Activated naive CD8-positive, alpha-beta T cell treated with anti-CD3 and anti-CD28 coated beads for 36 hours (primary cell): ENCODE measurements around the gene KRTAP10-10. TPM values are rescaled to one million over a fixed set of nuclear protein-coding genes. Genes with fewer than 3 reads are reported as not detected.
"Not testable (repeated sequence)": the region's sequence is repeated elsewhere in the genome, so short reads cannot be mapped to it uniquely, and the experiment has no call there.

Source experiments
- DNase-seq: peaks from one replicate; pipeline ENCODE4 v3.0.0; 2021
- H3K27ac Mint-ChIP-seq: one replicate; pipeline ENCODE4 v1.8.0; 2022; ENCODE audit warnings: mild to moderate bottlenecking, moderate library complexity, mixed read lengths
- H3K27me3 Mint-ChIP-seq: one replicate; pipeline ENCODE4 v1.8.0; 2022; ENCODE audit warnings: mild to moderate bottlenecking, mixed read lengths
- H3K36me3 Mint-ChIP-seq: one replicate; pipeline ENCODE4 v1.8.0; 2021; ENCODE audit warnings: mild to moderate bottlenecking, mixed read lengths
- H3K4me1 Mint-ChIP-seq: one replicate; pipeline ENCODE4 v1.8.0; 2021; ENCODE audit warnings: mixed read lengths
- H3K4me3 Mint-ChIP-seq: one replicate; pipeline ENCODE4 v1.8.0; 2022; ENCODE audit warnings: mild to moderate bottlenecking, moderate library complexity, mixed read lengths
- H3K9me3 Mint-ChIP-seq: one replicate; pipeline ENCODE4 v1.8.0; 2022; ENCODE audit warnings: mixed read lengths
- total RNA-seq, 2 experiments: library from RNA; stranded (reverse); gene quantifications; one replicate each; pipeline ENCODE4 v1.2.3, GENCODE V29; 2021

KRTAP10-10 gene
- total RNA-seq, 2 experiments from 2014 or later, result not detected

- no peak overlapping the region for H3K27ac Mint-ChIP-seq
- H3K9me3 Mint-ChIP-seq, result peaks cover 23% of the 10 kb centered on the region
- no peak for DNase-seq
- H3K27me3 Mint-ChIP-seq, result no peaks in the 10 kb centered on the region
- no peak overlapping the region for H3K4me3 Mint-ChIP-seq
- peaks cover 16% of the 10 kb centered on the region for H3K4me1 Mint-ChIP-seq
- H3K36me3 Mint-ChIP-seq, result peaks cover 4% of the 10 kb centered on the region
Measured at GRCh38 chr21:44613386-44614155, 23.6 kb upstream of the KRTAP10-10 start.

GRCh38 chr21:44614161-44614631 is 23.0 kb upstream of the KRTAP10-10 start:
- H3K9me3 Mint-ChIP-seq, result peaks cover 25% of the 10 kb centered on the region
- H3K27ac Mint-ChIP-seq, result no peak overlapping the region
- DNase-seq, result no peak
- H3K27me3 Mint-ChIP-seq, result no peaks in the 10 kb centered on the region
- H3K36me3 Mint-ChIP-seq, result peaks cover 9% of the 10 kb centered on the region
- peaks cover 22% of the 10 kb centered on the region for H3K4me1 Mint-ChIP-seq
- no peak overlapping the region for H3K4me3 Mint-ChIP-seq

GRCh38 chr21:44614961-44615391 is 22.2 kb upstream of the KRTAP10-10 start:
- Mint-ChIP-seq H3K4me1 (peaks cover 24% of the 10 kb centered on the region), H3K27me3 (no peaks in the 10 kb centered on the region), H3K9me3 (peaks cover 27% of the 10 kb centered on the region), H3K4me3 (no peak overlapping the region), H3K36me3 (peaks cover 17% of the 10 kb centered on the region), H3K27ac (no peak overlapping the region)
- no peak for DNase-seq

- no peak overlapping the region for H3K4me3 Mint-ChIP-seq
- peaks cover 29% of the 10 kb centered on the region for H3K9me3 Mint-ChIP-seq
- H3K4me1 Mint-ChIP-seq, result peaks cover 24% of the 10 kb centered on the region
- H3K27ac Mint-ChIP-seq, result no peak overlapping the region
- H3K36me3 Mint-ChIP-seq, result peaks cover 19% of the 10 kb centered on the region
- DNase-seq, result no peak
- H3K27me3 Mint-ChIP-seq, result no peaks in the 10 kb centered on the region
Measured at GRCh38 chr21:44615466-44615865, 21.7 kb upstream of the KRTAP10-10 start.

- Mint-ChIP-seq H3K4me3 (no peak overlapping the region), H3K4me1 (peaks cover 24% of the 10 kb centered on the region), H3K27ac (no peak overlapping the region), H3K27me3 (no peaks in the 10 kb centered on the region), H3K36me3 (peaks cover 24% of the 10 kb centered on the region), H3K9me3 (peaks cover 31% of the 10 kb centered on the region)
- no peak for DNase-seq
Measured at GRCh38 chr21:44615911-44616590, 21.1 kb upstream of the KRTAP10-10 start.

GRCh38 chr21:44616591-44616926 is 20.6 kb upstream of the KRTAP10-10 start:
- Mint-ChIP-seq H3K4me3 (no peak overlapping the region), H3K27me3 (no peaks in the 10 kb centered on the region), H3K4me1 (peaks cover 24% of the 10 kb centered on the region), H3K27ac (no peak overlapping the region), H3K9me3 (peaks cover 26% of the 10 kb centered on the region), H3K36me3 (peaks cover 24% of the 10 kb centered on the region)
- DNase-seq, result no peak

GRCh38 chr21:44617071-44617501 is 20.1 kb upstream of the KRTAP10-10 start:
- H3K4me3 Mint-ChIP-seq, result no peak overlapping the region
- no peaks in the 10 kb centered on the region for H3K27me3 Mint-ChIP-seq
- peaks cover 27% of the 10 kb centered on the region for H3K9me3 Mint-ChIP-seq
- no peak for DNase-seq
- H3K27ac Mint-ChIP-seq, result no peak overlapping the region
- H3K4me1 Mint-ChIP-seq, result peaks cover 24% of the 10 kb centered on the region
- peaks cover 24% of the 10 kb centered on the region for H3K36me3 Mint-ChIP-seq

- no peak for DNase-seq
- H3K27ac Mint-ChIP-seq, result peak overlapping the region; percentile 88
- peak overlapping the region; percentile 12 for H3K4me3 Mint-ChIP-seq
- H3K27me3 Mint-ChIP-seq, result no peaks in the 10 kb centered on the region
- peaks cover 30% of the 10 kb centered on the region for H3K9me3 Mint-ChIP-seq
- peaks cover 24% of the 10 kb centered on the region for H3K4me1 Mint-ChIP-seq
- peaks cover 26% of the 10 kb centered on the region for H3K36me3 Mint-ChIP-seq
Measured at GRCh38 chr21:44618504-44618903, 18.7 kb upstream of the KRTAP10-10 start.

GRCh38 chr21:44618909-44619308 is 18.2 kb upstream of the KRTAP10-10 start:
- peak overlapping the region; percentile 29 for H3K4me3 Mint-ChIP-seq
- H3K36me3 Mint-ChIP-seq, result peaks cover 27% of the 10 kb centered on the region
- DNase-seq, result peak; percentile 36
- peaks cover 34% of the 10 kb centered on the region for H3K9me3 Mint-ChIP-seq
- peaks cover 24% of the 10 kb centered on the region for H3K4me1 Mint-ChIP-seq
- no peaks in the 10 kb centered on the region for H3K27me3 Mint-ChIP-seq
- peak overlapping the region; percentile 88 for H3K27ac Mint-ChIP-seq

- no peak overlapping the region for H3K27ac Mint-ChIP-seq
- peaks cover 24% of the 10 kb centered on the region for H3K4me1 Mint-ChIP-seq
- no peak for DNase-seq
- no peaks in the 10 kb centered on the region for H3K27me3 Mint-ChIP-seq
- H3K9me3 Mint-ChIP-seq, result peaks cover 43% of the 10 kb centered on the region
- H3K36me3 Mint-ChIP-seq, result peaks cover 35% of the 10 kb centered on the region
- no peak overlapping the region for H3K4me3 Mint-ChIP-seq
Measured at GRCh38 chr21:44619886-44620285, 17.3 kb upstream of the KRTAP10-10 start.

GRCh38 chr21:44623575-44623974 is 13.6 kb upstream of the KRTAP10-10 start:
- H3K27me3 Mint-ChIP-seq, result no peaks in the 10 kb centered on the region
- DNase-seq, result no peak
- no peak overlapping the region for H3K27ac Mint-ChIP-seq
- peaks cover 41% of the 10 kb centered on the region for H3K9me3 Mint-ChIP-seq
- H3K4me3 Mint-ChIP-seq, result no peak overlapping the region
- H3K36me3 Mint-ChIP-seq, result peaks cover 32% of the 10 kb centered on the region
- peaks cover 16% of the 10 kb centered on the region for H3K4me1 Mint-ChIP-seq

- peaks cover 22% of the 10 kb centered on the region for H3K4me1 Mint-ChIP-seq
- peaks cover 32% of the 10 kb centered on the region for H3K9me3 Mint-ChIP-seq
- no peak overlapping the region for H3K4me3 Mint-ChIP-seq
- DNase-seq, result no peak
- no peaks in the 10 kb centered on the region for H3K27me3 Mint-ChIP-seq
- H3K36me3 Mint-ChIP-seq, result peaks cover 24% of the 10 kb centered on the region
- no peak overlapping the region for H3K27ac Mint-ChIP-seq
Measured at GRCh38 chr21:44625756-44626155, 11.4 kb upstream of the KRTAP10-10 start.

GRCh38 chr21:44626262-44626661 is 10.9 kb upstream of the KRTAP10-10 start:
- no peak overlapping the region for H3K27ac Mint-ChIP-seq
- H3K9me3 Mint-ChIP-seq, result peaks cover 34% of the 10 kb centered on the region

GRCh38 chr21:44626673-44627143 is 10.4 kb upstream of the KRTAP10-10 start, which contains the start of gene KRTAP10-9:
TSS of gene KRTAP10-9 (plus strand) at chr21:44627093. CDS start at chr21:44627172, 79 bp downstream.
- Mint-ChIP-seq H3K4me3 (no peak within 1 kb of the TSS), H3K9me3 (peaks cover 36% of the 10 kb centered on the region), H3K36me3 (peaks cover 29% of the 10 kb centered on the region), H3K27ac (no peak within 1 kb of the TSS), H3K27me3 (no peaks in the 10 kb centered on the region), H3K4me1 (peaks cover 22% of the 10 kb centered on the region)
- no peak for DNase-seq

More at GRCh38 chr21:44626262-44626661, 10.9 kb upstream of the KRTAP10-10 start:
- H3K4me1 Mint-ChIP-seq, result peaks cover 22% of the 10 kb centered on the region
- DNase-seq, result no peak
- no peak overlapping the region for H3K4me3 Mint-ChIP-seq
- H3K27me3 Mint-ChIP-seq, result no peaks in the 10 kb centered on the region
- peaks cover 27% of the 10 kb centered on the region for H3K36me3 Mint-ChIP-seq

- H3K27me3 Mint-ChIP-seq, DNase-seq, H3K27ac Mint-ChIP-seq, H3K4me3 Mint-ChIP-seq: not testable (repeated sequence)
- H3K9me3 Mint-ChIP-seq, result peaks cover 39% of the 10 kb centered on the region
- peaks cover 22% of the 10 kb centered on the region for H3K4me1 Mint-ChIP-seq
- H3K36me3 Mint-ChIP-seq, result peaks cover 30% of the 10 kb centered on the region
Measured at GRCh38 chr21:44627181-44627822, 9.9 kb upstream of the KRTAP10-10 start.
